Panc1 (cell line): ENCODE data around the gene TASOR.

Source experiments
- POLR2AphosphoS5 ChIP-seq: IDR thresholded peaks from 2 replicates; pipeline ENCODE4 v1.6.1; 2012; ENCODE audit warnings: mild to moderate bottlenecking, low read depth, low read length, moderate library complexity
- TF ChIP-seq, protein P1 (sequence below): fragments of 450-650 bp; IDR thresholded peaks from 2 replicates; pipeline ENCODE4 v1.5.1; 2017; ENCODE audit warnings: mild to moderate bottlenecking
- TF ChIP-seq, protein P2 (sequence below), 2 experiments: IDR thresholded peaks; 2 replicates each; pipeline ENCODE4 v1.6.1; 2011 to 2012; ENCODE audit warnings: low read depth in 2 of 2, control low read depth in 1 of 2, low read length in 1 of 2, mild to moderate bottlenecking in 1 of 2, moderate library complexity in 1 of 2; ENCODE audit not compliant: insufficient read depth in 1 of 2

DNA sequence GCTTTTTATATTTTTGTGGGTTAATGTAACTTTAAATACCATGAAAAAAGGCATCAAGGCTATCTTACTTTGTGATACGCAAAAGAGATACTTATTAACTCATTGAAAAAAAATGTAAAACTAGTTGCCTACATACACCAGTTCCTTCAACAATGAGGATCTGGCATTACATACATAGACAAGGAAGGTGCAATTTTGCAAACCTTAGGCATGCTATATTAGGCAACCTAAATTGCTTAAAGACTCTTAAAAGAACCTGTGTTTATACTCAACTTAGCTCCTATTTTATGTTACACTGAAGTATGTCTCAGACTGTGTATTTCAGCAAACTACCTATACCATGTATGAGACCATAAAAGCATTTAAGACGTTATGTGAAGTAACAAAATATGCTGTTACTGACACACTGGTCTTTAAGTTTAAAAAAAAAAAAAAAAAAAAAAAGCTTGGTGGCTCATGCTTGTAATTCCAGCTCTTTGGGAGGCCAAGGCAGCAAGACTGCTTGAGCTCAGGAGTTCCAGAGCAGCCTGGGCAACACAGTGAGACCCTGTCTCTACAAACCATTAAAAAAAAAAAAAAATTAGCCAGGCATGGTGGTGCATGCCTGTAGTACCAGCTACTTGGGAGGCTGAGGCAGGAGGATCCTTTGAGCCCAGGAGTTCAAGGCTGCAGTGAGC, 9.1 kb downstream of the TASOR start:
- TF ChIP-seq, protein P1, sequence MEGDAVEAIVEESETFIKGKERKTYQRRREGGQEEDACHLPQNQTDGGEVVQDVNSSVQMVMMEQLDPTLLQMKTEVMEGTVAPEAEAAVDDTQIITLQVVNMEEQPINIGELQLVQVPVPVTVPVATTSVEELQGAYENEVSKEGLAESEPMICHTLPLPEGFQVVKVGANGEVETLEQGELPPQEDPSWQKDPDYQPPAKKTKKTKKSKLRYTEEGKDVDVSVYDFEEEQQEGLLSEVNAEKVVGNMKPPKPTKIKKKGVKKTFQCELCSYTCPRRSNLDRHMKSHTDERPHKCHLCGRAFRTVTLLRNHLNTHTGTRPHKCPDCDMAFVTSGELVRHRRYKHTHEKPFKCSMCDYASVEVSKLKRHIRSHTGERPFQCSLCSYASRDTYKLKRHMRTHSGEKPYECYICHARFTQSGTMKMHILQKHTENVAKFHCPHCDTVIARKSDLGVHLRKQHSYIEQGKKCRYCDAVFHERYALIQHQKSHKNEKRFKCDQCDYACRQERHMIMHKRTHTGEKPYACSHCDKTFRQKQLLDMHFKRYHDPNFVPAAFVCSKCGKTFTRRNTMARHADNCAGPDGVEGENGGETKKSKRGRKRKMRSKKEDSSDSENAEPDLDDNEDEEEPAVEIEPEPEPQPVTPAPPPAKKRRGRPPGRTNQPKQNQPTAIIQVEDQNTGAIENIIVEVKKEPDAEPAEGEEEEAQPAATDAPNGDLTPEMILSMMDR = no peak
- TF ChIP-seq POLR2AphosphoS5 = no peak
- TF ChIP-seq, protein P2, sequence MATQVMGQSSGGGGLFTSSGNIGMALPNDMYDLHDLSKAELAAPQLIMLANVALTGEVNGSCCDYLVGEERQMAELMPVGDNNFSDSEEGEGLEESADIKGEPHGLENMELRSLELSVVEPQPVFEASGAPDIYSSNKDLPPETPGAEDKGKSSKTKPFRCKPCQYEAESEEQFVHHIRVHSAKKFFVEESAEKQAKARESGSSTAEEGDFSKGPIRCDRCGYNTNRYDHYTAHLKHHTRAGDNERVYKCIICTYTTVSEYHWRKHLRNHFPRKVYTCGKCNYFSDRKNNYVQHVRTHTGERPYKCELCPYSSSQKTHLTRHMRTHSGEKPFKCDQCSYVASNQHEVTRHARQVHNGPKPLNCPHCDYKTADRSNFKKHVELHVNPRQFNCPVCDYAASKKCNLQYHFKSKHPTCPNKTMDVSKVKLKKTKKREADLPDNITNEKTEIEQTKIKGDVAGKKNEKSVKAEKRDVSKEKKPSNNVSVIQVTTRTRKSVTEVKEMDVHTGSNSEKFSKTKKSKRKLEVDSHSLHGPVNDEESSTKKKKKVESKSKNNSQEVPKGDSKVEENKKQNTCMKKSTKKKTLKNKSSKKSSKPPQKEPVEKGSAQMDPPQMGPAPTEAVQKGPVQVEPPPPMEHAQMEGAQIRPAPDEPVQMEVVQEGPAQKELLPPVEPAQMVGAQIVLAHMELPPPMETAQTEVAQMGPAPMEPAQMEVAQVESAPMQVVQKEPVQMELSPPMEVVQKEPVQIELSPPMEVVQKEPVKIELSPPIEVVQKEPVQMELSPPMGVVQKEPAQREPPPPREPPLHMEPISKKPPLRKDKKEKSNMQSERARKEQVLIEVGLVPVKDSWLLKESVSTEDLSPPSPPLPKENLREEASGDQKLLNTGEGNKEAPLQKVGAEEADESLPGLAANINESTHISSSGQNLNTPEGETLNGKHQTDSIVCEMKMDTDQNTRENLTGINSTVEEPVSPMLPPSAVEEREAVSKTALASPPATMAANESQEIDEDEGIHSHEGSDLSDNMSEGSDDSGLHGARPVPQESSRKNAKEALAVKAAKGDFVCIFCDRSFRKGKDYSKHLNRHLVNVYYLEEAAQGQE (IDR thresholded peaks at IDR 0.05; ENCODE audit: insufficient read depth in 1 of 2, low read depth in 2 of 2, low read length in 1 of 2) = no peak
